PC-9 (cell line): ENCODE measurements around the gene RBFOX1. TPM values are rescaled to one million over a fixed set of nuclear protein-coding genes. Genes with fewer than 3 reads are reported as not detected.

Experiments used
- BruUV-seq: library from RNA; stranded (reverse); fragments of 400-500 nt; replicated peaks from 2 replicates; lab custom pipeline; 2021; lab: Mats Ljungman, UMichigan
- CTCF ChIA-PET: fragments of 300-600 bp; sonication (Branson Sonifier 250); formaldehyde crosslinking; loops from one replicate; lab custom pipeline; 2022; ENCODE audit warnings: antibody characterized with exemption; lab: Charles Lee
- POLR2A ChIA-PET: fragments of 300-600 bp; sonication (Branson Sonifier 250); formaldehyde crosslinking; loops from one replicate; lab custom pipeline; 2022; ENCODE audit warnings: antibody characterized with exemption; ENCODE audit not compliant: unreplicated experiment; lab: Charles Lee
- DNase-seq, 2 experiments: peaks; one replicate each; pipeline versions ENCODE4 v3.0.0 to v3.0.0-alpha.2; 2015 to 2022; ENCODE audit warnings: mixed read lengths in 1 of 2
- H2AFZ ChIP-seq: fragments of 200-600 bp; sonication (generic); 2 replicates; pipeline ENCODE4 v1.8.1; 2017; ENCODE audit warnings: antibody characterized with exemption
- H3F3A ChIP-seq: fragments of 200-600 bp; sonication (generic); 2 replicates; pipeline ENCODE4 v1.8.1; 2017; ENCODE audit warnings: antibody characterized with exemption, mild to moderate bottlenecking, low read depth; ENCODE audit not compliant: insufficient read depth
- H3K27ac ChIP-seq: fragments of 200-600 bp; sonication (generic); 2 replicates; pipeline ENCODE4 v1.6.1; 2016; ENCODE audit warnings: mixed run types
- H3K27me3 ChIP-seq: fragments of 200-600 bp; sonication (generic); 2 replicates; pipeline ENCODE4 v1.6.1; 2016; ENCODE audit warnings: low read depth, mixed run types; ENCODE audit not compliant: insufficient read depth
- H3K36me3 ChIP-seq: fragments of 200-600 bp; sonication (generic); 2 replicates; pipeline ENCODE4 v1.6.1; 2016; ENCODE audit warnings: low read depth, mixed run types
- H3K4me1 ChIP-seq: fragments of 200-600 bp; sonication (generic); replicated peaks from 2 replicates; pipeline ENCODE4 v1.6.1; 2016; ENCODE audit warnings: mixed run types; ENCODE audit not compliant: insufficient read depth
- H3K4me2 ChIP-seq: fragments of 200-600 bp; sonication (generic); 2 replicates; pipeline ENCODE4 v1.6.1; 2017; ENCODE audit warnings: mixed run types
- H3K4me3 ChIP-seq: fragments of 200-600 bp; sonication (generic); 2 replicates; pipeline ENCODE4 v1.6.1; 2016; ENCODE audit warnings: mixed run types
- H3K79me2 ChIP-seq: fragments of 200-600 bp; sonication (generic); 2 replicates; pipeline ENCODE4 v1.6.1; 2017; ENCODE audit warnings: low read depth, mixed run types
- H3K9me2 ChIP-seq: fragments of 200-600 bp; sonication (generic); 2 replicates; pipeline ENCODE4 v1.8.1; 2017; ENCODE audit warnings: mild to moderate bottlenecking; ENCODE audit not compliant: insufficient read depth
- H3K9me3 ChIP-seq: fragments of 200-600 bp; sonication (generic); 2 replicates; pipeline ENCODE4 v1.8.1; 2016; ENCODE audit warnings: low read depth; ENCODE audit not compliant: insufficient read depth
- H4K20me1 ChIP-seq: fragments of 200-600 bp; sonication (generic); 2 replicates; pipeline ENCODE4 v1.8.1; 2017; ENCODE audit not compliant: insufficient read depth
- EZH2 ChIP-seq: fragments of 200-600 bp; sonication (generic); IDR thresholded peaks from 2 replicates; pipeline ENCODE4 v1.8.0; 2017; ENCODE audit warnings: antibody characterized with exemption, low read depth
- intact Hi-C: fragments of 100-400 bp; cut with micrococcal nuclease; formaldehyde crosslinking; loops from one replicate; pipeline ENCODE4 v1.10.0; 2022; ENCODE audit not compliant: unreplicated experiment
- total RNA-seq: library from RNA; stranded (reverse); gene quantifications from 2 replicates; pipeline ENCODE4 v1.2.3, GENCODE V29; 2021
- TF ChIP-seq, protein P1 (sequence below): fragments of 200-600 bp; sonication (generic); conservative IDR thresholded peaks from 2 replicates; pipeline ENCODE4 v1.6.1; 2017; ENCODE audit warnings: mixed run types, antibody characterized with exemption, mild to moderate bottlenecking, moderate library complexity

The RBFOX1 gene
- total RNA-seq, 1 experiment from 2014 or later: not detected

GRCh38 chr16:7511549-7512260 lies 179.1 kb downstream of the RBFOX1 start:
- no peaks in the 10 kb centered on the region for H3K36me3 ChIP-seq
- H3K27ac ChIP-seq: no peak overlapping the region
- POLR2A ChIA-PET: no interaction called here
- DNase-seq: no peak
- H2AFZ ChIP-seq: no peak overlapping the region
- CTCF ChIA-PET: no interaction called here
- peaks cover under 1% of the 10 kb centered on the region; the same call in 1 of the 2 replicates for H3K27me3 ChIP-seq
- no peaks in the 10 kb centered on the region for H3F3A ChIP-seq
- H3K9me2 ChIP-seq: no peaks in the 10 kb centered on the region
- H3K4me1 ChIP-seq: no peaks in the 10 kb centered on the region
- no peak overlapping the region for H3K4me2 ChIP-seq
- BruUV-seq: no TSS peak
- no peaks in the 10 kb centered on the region for H3K79me2 ChIP-seq
- TF ChIP-seq, protein P1, sequence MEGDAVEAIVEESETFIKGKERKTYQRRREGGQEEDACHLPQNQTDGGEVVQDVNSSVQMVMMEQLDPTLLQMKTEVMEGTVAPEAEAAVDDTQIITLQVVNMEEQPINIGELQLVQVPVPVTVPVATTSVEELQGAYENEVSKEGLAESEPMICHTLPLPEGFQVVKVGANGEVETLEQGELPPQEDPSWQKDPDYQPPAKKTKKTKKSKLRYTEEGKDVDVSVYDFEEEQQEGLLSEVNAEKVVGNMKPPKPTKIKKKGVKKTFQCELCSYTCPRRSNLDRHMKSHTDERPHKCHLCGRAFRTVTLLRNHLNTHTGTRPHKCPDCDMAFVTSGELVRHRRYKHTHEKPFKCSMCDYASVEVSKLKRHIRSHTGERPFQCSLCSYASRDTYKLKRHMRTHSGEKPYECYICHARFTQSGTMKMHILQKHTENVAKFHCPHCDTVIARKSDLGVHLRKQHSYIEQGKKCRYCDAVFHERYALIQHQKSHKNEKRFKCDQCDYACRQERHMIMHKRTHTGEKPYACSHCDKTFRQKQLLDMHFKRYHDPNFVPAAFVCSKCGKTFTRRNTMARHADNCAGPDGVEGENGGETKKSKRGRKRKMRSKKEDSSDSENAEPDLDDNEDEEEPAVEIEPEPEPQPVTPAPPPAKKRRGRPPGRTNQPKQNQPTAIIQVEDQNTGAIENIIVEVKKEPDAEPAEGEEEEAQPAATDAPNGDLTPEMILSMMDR: no peak
- no peak for TF ChIP-seq EZH2
- H3K4me3 ChIP-seq: no peak overlapping the region
- H3K9me3 ChIP-seq: no peaks in the 10 kb centered on the region
- H4K20me1 ChIP-seq: no peaks in the 10 kb centered on the region
- intact Hi-C loops: no loop called here

DNA sequence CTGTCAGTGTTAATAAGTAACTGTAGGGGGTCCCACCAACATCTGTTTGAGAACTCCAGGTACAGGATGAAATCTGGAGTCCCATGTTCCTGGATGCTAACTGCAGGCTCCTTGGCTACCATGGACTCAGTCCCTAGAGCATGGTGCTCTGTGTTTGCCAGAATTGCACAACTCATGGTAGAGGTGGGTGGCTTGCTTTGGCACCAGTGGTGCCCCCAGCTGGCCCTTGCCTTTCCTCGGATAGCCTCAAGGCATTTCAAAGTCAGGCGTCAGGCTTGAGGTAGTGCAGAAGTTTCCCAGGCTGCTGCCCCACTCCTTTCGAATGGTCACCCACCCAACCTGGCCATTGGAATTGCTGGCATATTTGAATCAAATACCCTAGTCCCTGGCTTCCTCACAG lies 179.9 kb downstream of the RBFOX1 start:
- ChIA-PET CTCF (no interaction called here), POLR2A (no interaction called here)
- BruUV-seq: no TSS peak

DNA sequence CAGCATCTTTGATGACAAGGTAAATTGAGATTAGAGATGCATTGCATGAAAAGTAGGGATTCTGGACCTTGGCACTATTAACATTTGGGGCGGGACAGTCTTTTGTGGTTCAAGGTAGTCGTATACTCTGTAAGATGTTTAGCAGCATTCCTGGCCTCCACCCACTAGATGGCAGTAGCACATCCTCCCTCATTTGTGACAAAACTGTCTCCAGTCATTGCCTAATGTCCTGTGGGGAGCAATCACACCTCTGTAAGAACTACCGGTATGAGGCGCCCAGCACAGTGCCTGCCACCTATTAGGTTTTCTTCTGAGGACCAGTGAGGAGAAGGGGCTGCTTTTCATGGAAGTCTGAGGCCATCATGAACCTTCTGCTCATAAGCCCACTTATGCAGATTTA lies 180.8 kb downstream of the RBFOX1 start:
- ChIA-PET POLR2A (no interaction called here), CTCF (no interaction called here)
- intact Hi-C loops: no loop called here
- no peak overlapping the region for H3K4me2 ChIP-seq
- no peaks in the 10 kb centered on the region for H3K79me2 ChIP-seq
- H3K27me3 ChIP-seq: peaks cover 13% of the 10 kb centered on the region
- no peaks in the 10 kb centered on the region for H4K20me1 ChIP-seq
- BruUV-seq: no TSS peak
- H3K9me3 ChIP-seq: no peaks in the 10 kb centered on the region
- H3K4me3 ChIP-seq: no peak overlapping the region
- H2AFZ ChIP-seq: no peak overlapping the region
- TF ChIP-seq, protein P1: peak; percentile 53
- no peak for TF ChIP-seq EZH2
- H3K36me3 ChIP-seq: no peaks in the 10 kb centered on the region
- H3F3A ChIP-seq: no peaks in the 10 kb centered on the region
- H3K9me2 ChIP-seq: no peaks in the 10 kb centered on the region
- H3K27ac ChIP-seq: no peak overlapping the region
- no peaks in the 10 kb centered on the region for H3K4me1 ChIP-seq
- DNase-seq: peak in 1 of 2 experiments; percentile 2

More for the DNA sequence above, 179.9 kb downstream of the RBFOX1 start:
- H3K27ac ChIP-seq: no peak overlapping the region
- DNase-seq: no peak
- no peaks in the 10 kb centered on the region for H3K4me1 ChIP-seq
- H3K79me2 ChIP-seq: no peaks in the 10 kb centered on the region
- intact Hi-C loops: no loop called here
- no peak overlapping the region for H3K4me2 ChIP-seq
- no peak overlapping the region for H2AFZ ChIP-seq
- no peaks in the 10 kb centered on the region for H3K9me2 ChIP-seq
- no peak overlapping the region for H3K4me3 ChIP-seq
- H3F3A ChIP-seq: no peaks in the 10 kb centered on the region
- H3K27me3 ChIP-seq: peaks cover 5% of the 10 kb centered on the region; the same call in 1 of the 2 replicates
- no peaks in the 10 kb centered on the region for H3K36me3 ChIP-seq
- H3K9me3 ChIP-seq: no peaks in the 10 kb centered on the region
- H4K20me1 ChIP-seq: no peaks in the 10 kb centered on the region
- TF ChIP-seq EZH2: no peak
- TF ChIP-seq, protein P1: no peak
